T-cell (primary cell): ENCODE results near the gene COL25A1. TPM values are rescaled to one million over a fixed set of nuclear protein-coding genes. Genes with fewer than 3 reads are reported as not detected.

Experiments used
- ATAC-seq, 4 experiments: fragments of 200-7000 bp in 3 of 4; fragments of 150-1000 bp in 1 of 4; cut with Tn5 transposase; replicated peaks in 1 of 4; 1 replicate in 3 of 4; 2 replicates in 1 of 4; pipeline ENCODE4 v1.10.0; 2021; ENCODE audit warnings: moderate library complexity in 3 of 4, mild to moderate bottlenecking in 2 of 4, moderate number of reproducible peaks in 1 of 4
- CTCF ChIA-PET, 2 donors: fragments of 300-600 bp; sonication (Branson Sonifier 250); formaldehyde crosslinking; loops; one replicate each; lab custom pipeline; 2022; ENCODE audit warnings: antibody characterized with exemption in 2 of 2; lab: Charles Lee
- POLR2A ChIA-PET, 2 donors: fragments of 300-600 bp; sonication (Branson Sonifier 250); formaldehyde crosslinking; loops; one replicate each; lab custom pipeline; 2022; ENCODE audit warnings: antibody characterized with exemption in 2 of 2; lab: Charles Lee
- DNase-seq, 35 experiments: peaks; one replicate each; pipeline versions ENCODE4 v3.0.0 to v3.0.0-alpha.2; 2013 to 2023
- H3K27ac ChIP-seq: one replicate; pipeline ENCODE4 v1.5.1; 2013; ENCODE audit warnings: low read length
- H3K27me3 ChIP-seq, 2 experiments: replicated peaks in 1 of 2; 1 replicate in 1 of 2; 2 replicates in 1 of 2; pipeline versions ENCODE4 v1.6.1 to v1.7.0; 2013; ENCODE audit warnings: low read length in 1 of 2, mixed read lengths in 1 of 2; ENCODE audit not compliant: control insufficient read depth in 2 of 2, insufficient read depth in 2 of 2; ENCODE audit errors: extremely low read depth in 1 of 2
- H3K36me3 ChIP-seq, 2 donors: 1 replicate in 1 of 2; 2 replicates in 1 of 2; pipeline versions ENCODE4 v1.6.1 to v1.7.0; 2013; ENCODE audit warnings: low read length in 1 of 2; ENCODE audit not compliant: control insufficient read depth in 2 of 2, insufficient read depth in 1 of 2; ENCODE audit errors: extremely low read depth in 1 of 2
- H3K4me1 ChIP-seq, 2 experiments: 1 replicate in 1 of 2; 2 replicates in 1 of 2; pipeline versions ENCODE4 v1.6.1 to v1.7.0; 2013; ENCODE audit warnings: low read length in 2 of 2, mixed read lengths in 1 of 2; ENCODE audit not compliant: insufficient read depth in 2 of 2, control insufficient read depth in 1 of 2; ENCODE audit errors: extremely low read depth in 1 of 2
- H3K4me3 ChIP-seq, 2 donors: 1 replicate in 1 of 2; 2 replicates in 1 of 2; pipeline versions ENCODE4 v1.5.1 to v1.7.0; 2013; ENCODE audit warnings: mild to moderate bottlenecking in 2 of 2, low read length in 1 of 2, moderate library complexity in 1 of 2; ENCODE audit not compliant: control insufficient read depth in 1 of 2; ENCODE audit errors: extremely low read depth in 1 of 2
- H3K9me3 ChIP-seq: 2 replicates; pipeline ENCODE4 v1.7.0; 2013
- H3K27ac Mint-ChIP-seq, 2 donors: one replicate each; pipeline ENCODE4 v1.8.0; 2020 to 2021; ENCODE audit warnings: mild to moderate bottlenecking in 2 of 2, mixed read lengths in 2 of 2
- H3K27me3 Mint-ChIP-seq, 2 donors: one replicate each; pipeline ENCODE4 v1.8.0; 2021 to 2022; ENCODE audit warnings: mixed read lengths in 2 of 2
- H3K36me3 Mint-ChIP-seq: one replicate; pipeline ENCODE4 v1.8.0; 2021; ENCODE audit warnings: mixed read lengths
- H3K4me1 Mint-ChIP-seq, 3 donors: one replicate each; pipeline ENCODE4 v1.8.0; 2020 to 2022; ENCODE audit warnings: mixed read lengths in 3 of 3, mild to moderate bottlenecking in 1 of 3
- H3K4me3 Mint-ChIP-seq, 3 donors: one replicate each; pipeline ENCODE4 v1.8.0; 2020 to 2022; ENCODE audit warnings: mild to moderate bottlenecking in 3 of 3, mixed read lengths in 3 of 3, moderate library complexity in 3 of 3
- H3K9me3 Mint-ChIP-seq, 3 donors: one replicate each; pipeline ENCODE4 v1.8.0; 2020 to 2022; ENCODE audit warnings: mixed read lengths in 3 of 3
- WGBS: methylation state at CpG from one replicate; pipeline ENCODE4 v1.1.5; 2013; ENCODE audit warnings: missing lambda C conversion rate; ENCODE audit not compliant: insufficient coverage; 5-methylcytosine and 5-hydroxymethylcytosine counted together
- total RNA-seq, 35 experiments: library from RNA in 6 of 35; stranded (reverse) in 6 of 35; fragments of 120-200 nt in 1 of 35; gene quantifications; one replicate each; pipeline versions ENCODE4 v1.2.1 to v1.2.4 and lab custom pipeline; 2013 to 2026

COL25A1 gene
- total RNA-seq, 5 donors from 2014 or later (not counting 1 experiment from before 2014, with no cell fraction given): 0.53 to 0.56 TPM; not detected in 3

DNA sequence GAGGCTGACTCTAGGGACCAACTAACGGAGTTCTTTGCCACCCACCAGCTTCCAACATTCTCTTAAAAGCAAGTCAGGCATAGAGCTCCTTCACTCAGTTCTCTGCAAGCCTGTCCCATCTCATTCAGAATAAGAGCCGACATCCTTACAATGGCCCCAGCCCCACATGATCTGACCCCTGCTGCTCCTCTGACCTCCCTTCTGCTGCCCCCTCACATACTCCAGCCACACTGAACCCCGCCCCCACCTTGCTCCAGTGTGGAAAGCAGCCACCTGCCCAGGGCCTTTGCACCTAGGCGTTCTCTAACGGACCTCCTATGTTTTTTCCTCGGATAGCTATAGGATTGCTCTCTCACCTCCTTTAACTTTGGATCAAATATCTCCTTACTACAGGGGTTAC, 396.5 kb downstream of the COL25A1 start:
- Histone ChIP-seq H3K27ac (no peak overlapping the region), H3K4me3 (no peak overlapping the region), H3K9me3 (no peaks in the 10 kb centered on the region), H3K4me1 (no peaks in the 10 kb centered on the region), H3K27me3 (peaks cover 0 to 10% of the 10 kb centered on the region in 2 experiments), H3K36me3 (no peaks in the 10 kb centered on the region)
- POLR2A ChIA-PET: no interaction called here
- 85% methylated on average over 5 of the region's 6 CpGs for WGBS
- CTCF ChIA-PET: no interaction called here
- DNase-seq (no peak), ATAC-seq (no peak)
- no peaks in the 10 kb centered on the region for H3K9me3 Mint-ChIP-seq
- H3K4me3 Mint-ChIP-seq: no peak overlapping the region
- H3K4me1 Mint-ChIP-seq: peaks cover 0 to 7% (median 0%) of the 10 kb centered on the region in 3 donors
- H3K27ac Mint-ChIP-seq: no peak overlapping the region
- H3K27me3 Mint-ChIP-seq: peaks cover 3% of the 10 kb centered on the region in 2 donors
- H3K36me3 Mint-ChIP-seq: no peaks in the 10 kb centered on the region

DNA sequence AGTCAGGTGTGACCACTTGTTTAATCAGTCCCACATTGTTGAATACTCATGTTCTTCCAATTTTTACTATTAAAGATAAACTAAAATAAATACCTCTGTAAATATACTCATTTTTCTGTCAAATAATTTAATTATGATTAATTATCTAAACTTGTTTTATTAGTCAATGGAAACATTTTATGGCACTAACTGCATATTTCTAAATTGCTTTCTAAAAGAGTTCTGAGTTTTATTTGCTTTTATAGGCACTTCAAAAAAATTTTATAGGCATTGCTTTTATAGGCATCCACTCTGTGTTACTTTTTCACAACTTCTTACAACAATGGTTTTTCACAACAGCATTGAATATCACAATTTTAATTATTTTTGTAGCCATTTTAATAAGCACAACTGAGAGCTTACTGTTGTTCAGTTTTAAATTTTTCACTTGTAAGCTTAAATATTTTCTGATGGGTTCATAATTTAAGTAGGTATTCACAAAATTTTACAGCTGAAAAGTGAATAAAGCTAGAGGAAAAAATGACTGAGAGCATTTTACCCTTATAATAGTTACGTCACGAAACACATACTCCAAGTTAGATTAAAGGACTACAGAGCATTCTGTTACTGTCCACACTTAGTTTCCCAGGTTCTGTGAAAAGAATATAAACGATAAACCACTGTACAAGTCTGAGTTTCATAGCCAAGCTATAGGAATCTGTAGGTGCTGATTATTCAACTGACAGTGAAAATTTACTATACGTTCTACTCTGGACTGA, 398.8 kb downstream of the COL25A1 start:
- H3K9me3 Mint-ChIP-seq: no peaks in the 10 kb centered on the region

DNA sequence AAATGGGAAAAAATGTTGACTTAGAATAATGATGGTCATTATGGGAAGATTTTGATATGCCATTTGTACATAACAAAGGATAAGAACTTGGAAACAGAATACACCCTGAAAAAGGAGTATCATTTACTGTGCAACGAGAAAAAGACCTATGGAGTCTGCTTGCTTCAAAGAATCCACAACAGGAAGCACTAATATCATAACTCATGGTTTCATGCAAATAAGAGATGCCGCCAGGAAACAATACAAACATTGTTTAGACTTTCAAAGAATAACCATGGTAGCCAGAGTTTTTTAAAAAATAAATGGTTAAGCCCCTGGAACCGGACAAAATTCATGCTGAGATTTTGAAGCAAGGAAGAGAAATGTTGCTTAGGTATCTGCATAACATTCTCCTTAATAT, 399.7 kb downstream of the COL25A1 start:
- CTCF ChIA-PET: no interaction called here
- Histone ChIP-seq H3K36me3 (no peaks in the 10 kb centered on the region), H3K4me1 (no peaks in the 10 kb centered on the region), H3K27me3 (peaks cover 0 to 10% of the 10 kb centered on the region in 2 experiments), H3K27ac (no peak overlapping the region), H3K9me3 (no peaks in the 10 kb centered on the region), H3K4me3 (no peak overlapping the region)
- Mint-ChIP-seq H3K36me3 (no peaks in the 10 kb centered on the region), H3K27me3 (no peaks in the 10 kb centered on the region), H3K4me1 (peaks cover 0 to 7% (median 0%) of the 10 kb centered on the region in 3 donors), H3K27ac (no peak overlapping the region), H3K9me3 (no peaks in the 10 kb centered on the region), H3K4me3 (no peak overlapping the region)
- ATAC-seq (no peak), DNase-seq (no peak)
- POLR2A ChIA-PET: no interaction called here
- no CpG with 5 or more reads among the region's 3 CpGs for WGBS

More for the DNA sequence above, 398.8 kb downstream of the COL25A1 start:
- Histone ChIP-seq H3K9me3 (no peaks in the 10 kb centered on the region), H3K4me1 (no peaks in the 10 kb centered on the region), H3K27me3 (peaks cover 0 to 10% of the 10 kb centered on the region in 2 experiments), H3K4me3 (no peak overlapping the region), H3K36me3 (no peaks in the 10 kb centered on the region), H3K27ac (no peak overlapping the region)
- Mint-ChIP-seq H3K36me3 (no peaks in the 10 kb centered on the region), H3K27me3 (no peaks in the 10 kb centered on the region), H3K27ac (no peak overlapping the region), H3K4me3 (no peak overlapping the region), H3K4me1 (peaks cover 0 to 7% (median 0%) of the 10 kb centered on the region in 3 donors)
- no CpG with 5 or more reads among the region's 4 CpGs for WGBS
- ATAC-seq (no peak), DNase-seq (no peak)
- POLR2A ChIA-PET: no interaction called here
- CTCF ChIA-PET: interaction anchor here in 1 of 2 donors (0.7 kb wide), 1 partner anchor 14 kb away, joined by 3 read pairs; no protein-coding TSS in a partner anchor

DNA sequence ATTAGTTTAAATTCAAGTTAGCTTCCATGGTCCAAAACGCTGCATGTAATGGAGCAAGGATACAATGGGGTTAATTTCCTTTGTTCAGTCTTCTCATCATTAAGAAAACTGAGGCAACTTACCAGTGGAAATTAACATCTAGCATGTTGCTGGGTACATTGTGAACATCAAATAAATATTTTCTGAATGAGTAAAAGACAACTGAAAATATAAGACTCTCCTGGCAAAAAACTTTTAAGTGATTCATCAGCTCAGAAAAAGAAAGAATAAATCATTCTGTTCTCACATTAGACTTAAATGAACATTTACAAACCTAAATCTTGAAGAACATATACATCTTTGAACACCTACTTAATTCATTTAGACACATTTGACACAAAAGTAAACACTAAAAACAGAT, 401.2 kb downstream of the COL25A1 start:
- Mint-ChIP-seq H3K36me3 (no peaks in the 10 kb centered on the region), H3K27ac (no peak overlapping the region), H3K4me1 (peaks cover 0 to 7% (median 0%) of the 10 kb centered on the region in 3 donors), H3K27me3 (no peaks in the 10 kb centered on the region), H3K4me3 (no peak overlapping the region), H3K9me3 (no peaks in the 10 kb centered on the region)
- DNase-seq: no peak
- POLR2A ChIA-PET: no interaction called here
- H3K4me3 ChIP-seq: no peak overlapping the region
- peaks cover 0 to 7% of the 10 kb centered on the region in 2 experiments for H3K27me3 ChIP-seq
- no CpG with 5 or more reads among the region's 1 CpG for WGBS
- no peak for ATAC-seq
- H3K27ac ChIP-seq: no peak overlapping the region
- CTCF ChIA-PET: no interaction called here
- H3K9me3 ChIP-seq: no peaks in the 10 kb centered on the region
- no peaks in the 10 kb centered on the region for H3K4me1 ChIP-seq
- H3K36me3 ChIP-seq: no peaks in the 10 kb centered on the region

DNA sequence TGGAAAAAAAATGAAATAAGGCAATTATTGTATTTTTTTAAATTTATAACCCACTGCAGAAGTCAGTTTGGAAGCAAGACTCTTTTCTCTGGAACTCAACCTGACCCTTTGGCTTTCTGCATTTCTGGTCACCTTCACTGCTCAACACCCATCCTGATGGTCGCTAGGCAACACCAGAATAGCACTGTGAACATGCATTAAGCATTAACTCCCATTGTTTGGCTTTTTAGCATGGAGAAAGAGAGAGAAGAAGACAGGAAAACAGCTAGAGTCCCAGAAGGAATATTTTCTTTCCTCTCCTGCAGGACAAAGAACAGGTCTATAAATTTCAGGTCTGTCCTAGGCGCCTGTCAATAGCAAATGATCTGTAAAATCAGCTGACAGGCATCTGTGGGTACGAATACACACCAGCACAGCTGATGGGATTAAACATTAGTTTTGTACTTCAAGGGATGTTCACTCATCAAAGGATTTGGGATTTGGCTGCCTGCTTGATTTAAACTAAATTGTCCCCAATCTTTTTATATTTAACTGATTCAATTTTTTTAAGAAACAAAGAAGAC, 402.4 kb downstream of the COL25A1 start:
- no peak overlapping the region for H3K27ac Mint-ChIP-seq
- DNase-seq (no peak), ATAC-seq (no peak)
- Histone ChIP-seq H3K36me3 (no peaks in the 10 kb centered on the region), H3K27ac (no peak overlapping the region), H3K4me1 (no peaks in the 10 kb centered on the region), H3K27me3 (no peaks in the 10 kb centered on the region), H3K4me3 (no peak overlapping the region), H3K9me3 (no peaks in the 10 kb centered on the region)
- ChIA-PET CTCF (interaction anchor here in 1 of 2 donors (0.6 kb wide), 1 partner anchor 13 kb away, joined by 3 read pairs; no protein-coding TSS in a partner anchor), POLR2A (no interaction called here)
- H3K36me3 Mint-ChIP-seq: no peaks in the 10 kb centered on the region
- H3K27me3 Mint-ChIP-seq: no peaks in the 10 kb centered on the region
- H3K4me3 Mint-ChIP-seq: no peak overlapping the region
- 60% methylated on average over 1 of the region's 3 CpGs for WGBS
- H3K9me3 Mint-ChIP-seq: no peaks in the 10 kb centered on the region
- H3K4me1 Mint-ChIP-seq: peaks cover 0 to 7% (median 0%) of the 10 kb centered on the region in 3 donors

DNA sequence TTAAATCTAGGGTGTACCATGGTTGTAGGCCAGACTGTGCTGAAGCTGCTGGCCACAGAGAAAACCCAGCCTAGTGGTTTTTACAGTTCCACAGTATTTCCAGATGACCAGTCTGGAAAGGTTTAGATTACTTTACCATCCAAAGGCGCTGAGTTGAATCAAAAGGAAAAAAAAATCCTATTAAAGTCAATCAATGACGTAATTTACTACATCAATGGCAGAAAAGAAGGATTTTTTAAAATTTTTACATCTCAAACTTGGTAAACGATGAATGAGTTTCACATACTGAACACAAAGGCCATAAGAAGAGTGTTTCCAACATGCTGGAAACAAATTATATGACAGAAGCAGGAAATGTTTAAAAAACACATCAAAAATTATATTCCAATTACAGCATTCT, 409.0 kb downstream of the COL25A1 start:
- H3K27me3 ChIP-seq: no peaks in the 10 kb centered on the region
- CTCF ChIA-PET: no interaction called here
- ATAC-seq (no peak), DNase-seq (no peak)
- POLR2A ChIA-PET: interaction anchor here in 1 of 2 donors (0.6 kb wide), 1 partner anchor 36 kb away, joined by 3 read pairs; no protein-coding TSS in a partner anchor
- H3K4me3 ChIP-seq: no peak overlapping the region
- no peaks in the 10 kb centered on the region for H3K36me3 ChIP-seq
- 80% methylated on average over 1 of the region's 3 CpGs for WGBS
- H3K4me3 Mint-ChIP-seq: no peak overlapping the region
- no peaks in the 10 kb centered on the region for H3K36me3 Mint-ChIP-seq
- no peak overlapping the region for H3K27ac ChIP-seq
- peaks cover 2 to 10% of the 10 kb centered on the region in 2 donors for H3K27me3 Mint-ChIP-seq
- H3K4me1 ChIP-seq: no peaks in the 10 kb centered on the region
- H3K9me3 ChIP-seq: no peaks in the 10 kb centered on the region
- no peak overlapping the region for H3K27ac Mint-ChIP-seq
- no peaks in the 10 kb centered on the region for H3K4me1 Mint-ChIP-seq
- no peaks in the 10 kb centered on the region for H3K9me3 Mint-ChIP-seq
